HCT116 (cell line): ENCODE results near the gene PRND. TPM values are rescaled to one million over a fixed set of nuclear protein-coding genes. Genes with fewer than 3 reads are reported as not detected.

ENCODE experiments used
- ATAC-seq: fragments of 200-7000 bp; cut with Tn5 transposase; 2 replicates; pipeline ENCODE4 v1.9.1; 2020; ENCODE audit warnings: mild to moderate bottlenecking, moderate library complexity
- BruUV-seq: library from RNA; stranded (reverse); fragments of 400-500 nt; replicated peaks from 2 replicates; lab custom pipeline; 2021; lab: Mats Ljungman, UMichigan
- CTCF ChIA-PET: fragments of 300-600 bp; sonication (Branson Sonifier 250); formaldehyde crosslinking; loops from one replicate; lab custom pipeline; 2021; ENCODE audit warnings: antibody characterized with exemption; lab: Charles Lee
- POLR2A ChIA-PET: fragments of 300-600, 350-600 bp; sonication (Branson Sonifier 250); formaldehyde crosslinking; loops from one replicate; lab custom pipeline; 2021; ENCODE audit warnings: antibody characterized with exemption; lab: Charles Lee
- RAD21 ChIA-PET, 2 experiments: fragments of 300-600 bp; sonication (Branson Sonifier 250); formaldehyde crosslinking; loops; one replicate each; lab custom pipeline; 2023; ENCODE audit warnings: low total read pairs in 2 of 2; ENCODE audit not compliant: uncharacterized antibody in 2 of 2, unreplicated experiment in 2 of 2, low non-redundant PET in 1 of 2; lab: Charles Lee
- DNase-seq: peaks from one replicate; pipeline ENCODE4 v3.0.0-alpha.2; 2010; ENCODE audit warnings: low read depth, low spot score
- H2AFZ ChIP-seq: fragments of 200-600 bp; shearing (Covaris generic), sonication (generic); 2 replicates; pipeline ENCODE4 v1.6.1; 2017; ENCODE audit warnings: low read depth, mixed run types, mixed read lengths, antibody characterized with exemption, low read length; ENCODE audit not compliant: poor library complexity, severe bottlenecking
- H3K27ac ChIP-seq: 2 replicates; pipeline ENCODE4 v1.5.1; 2012; ENCODE audit warnings: low read depth, low read length
- H3K27me3 ChIP-seq: fragments of 200-600 bp; sonication (generic); 2 replicates; pipeline ENCODE4 v1.6.1; 2016; ENCODE audit warnings: mixed run types, low read length, mixed read lengths; ENCODE audit not compliant: insufficient read depth
- H3K36me3 ChIP-seq, 2 experiments: fragments of 200-500 bp in 1 of 2; fragments of 200-600 bp in 1 of 2; sonication (Bioruptor generic) in 1 of 2; sonication (generic) in 1 of 2; 2 replicates each; pipeline versions ENCODE4 v1.5.1 to v1.6.1; 2014 to 2016; ENCODE audit warnings: low read length in 2 of 2, inconsistent platforms in 1 of 2, mixed read lengths in 1 of 2, mixed run types in 1 of 2; ENCODE audit not compliant: insufficient read depth in 2 of 2, control insufficient read depth in 1 of 2
- H3K4me1 ChIP-seq, 2 experiments: fragments of 200-600 bp in 1 of 2; sonication (generic) in 1 of 2; 2 replicates each; pipeline versions ENCODE4 v1.5.1 to v1.6.1; 2012 to 2017; ENCODE audit warnings: low read length in 2 of 2, inconsistent platforms in 1 of 2, mild to moderate bottlenecking in 1 of 2, mixed read lengths in 1 of 2, mixed run types in 1 of 2, moderate library complexity in 1 of 2; ENCODE audit not compliant: insufficient read depth in 2 of 2, control insufficient read depth in 1 of 2
- H3K4me2 ChIP-seq: fragments of 200-600 bp; sonication (generic); 2 replicates; pipeline ENCODE4 v1.6.1; 2017; ENCODE audit warnings: mixed run types, low read length, mixed read lengths
- H3K4me3 ChIP-seq, 2 experiments: fragments of 200-600 bp in 1 of 2; sonication (generic) in 1 of 2; replicated peaks in 1 of 2; 2 replicates each; pipeline ENCODE4 v1.5.1; 2011 to 2016; ENCODE audit warnings: low read length in 2 of 2, control low read depth in 1 of 2, low read depth in 1 of 2, mild to moderate bottlenecking in 1 of 2, mixed read lengths in 1 of 2, mixed run types in 1 of 2
- H3K79me2 ChIP-seq: fragments of 200-600 bp; sonication (generic); 2 replicates; pipeline ENCODE4 v1.6.1; 2017; ENCODE audit warnings: mild to moderate bottlenecking, mixed run types, low read length, moderate library complexity, mixed read lengths; ENCODE audit not compliant: insufficient read depth
- H3K9ac ChIP-seq: fragments of 200-600 bp; sonication (generic); 2 replicates; pipeline ENCODE4 v1.6.1; 2016; ENCODE audit warnings: low read length, mixed read lengths
- H3K9me2 ChIP-seq: fragments of 200-600 bp; sonication (generic), shearing (Covaris generic); 2 replicates; pipeline ENCODE4 v1.6.1; 2017; ENCODE audit warnings: mixed run types, mild to moderate bottlenecking, moderate library complexity; ENCODE audit not compliant: insufficient read depth
- H3K9me3 ChIP-seq, 2 experiments: fragments of 200-500 bp in 1 of 2; fragments of 200-600 bp in 1 of 2; sonication (Bioruptor generic) in 1 of 2; sonication (generic) in 1 of 2; 2 replicates each; pipeline ENCODE4 v1.6.1; 2014 to 2017; ENCODE audit warnings: low read length in 2 of 2, mixed read lengths in 2 of 2, inconsistent platforms in 1 of 2, low read depth in 1 of 2, mild to moderate bottlenecking in 1 of 2, mixed run types in 1 of 2, moderate library complexity in 1 of 2; ENCODE audit not compliant: control insufficient read depth in 1 of 2, insufficient read depth in 1 of 2
- H4K20me1 ChIP-seq: fragments of 200-600 bp; sonication (generic), shearing (Covaris generic); 2 replicates; pipeline ENCODE4 v1.6.1; 2017; ENCODE audit warnings: mixed run types, mild to moderate bottlenecking, moderate library complexity; ENCODE audit not compliant: insufficient read depth
- ATF3 ChIP-seq: IDR thresholded peaks from 2 replicates; pipeline ENCODE4 v1.6.1; 2012
- CBX3 ChIP-seq: IDR thresholded peaks from 2 replicates; pipeline ENCODE4 v1.6.1; 2012; ENCODE audit warnings: low read depth
- CEBPB ChIP-seq: IDR thresholded peaks from 2 replicates; pipeline ENCODE4 v1.6.1; 2012; ENCODE audit warnings: low read depth
- EGR1 ChIP-seq: IDR thresholded peaks from 2 replicates; pipeline ENCODE4 v1.6.1; 2012; ENCODE audit warnings: low read depth
- ELF1 ChIP-seq: IDR thresholded peaks from 2 replicates; pipeline ENCODE4 v1.6.1; 2012; ENCODE audit warnings: low read depth, borderline replicate concordance
- EZH2 ChIP-seq: fragments of 200-600 bp; sonication (generic); IDR thresholded peaks from 2 replicates; pipeline ENCODE4 v1.6.1; 2017; ENCODE audit warnings: antibody characterized with exemption, mixed run types
- EZH2phosphoT487 ChIP-seq: fragments of 200-600 bp; IDR thresholded peaks from 2 replicates; pipeline ENCODE4 v1.6.1; 2018; ENCODE audit warnings: antibody characterized with exemption, borderline replicate concordance
- FOSL1 ChIP-seq: IDR thresholded peaks from 2 replicates; pipeline ENCODE4 v1.6.1; 2012; ENCODE audit warnings: low read depth
- JUND ChIP-seq: IDR thresholded peaks from 2 replicates; pipeline ENCODE4 v1.6.1; 2012
- MAX ChIP-seq: IDR thresholded peaks from 2 replicates; pipeline ENCODE4 v1.6.1; 2012
- POLR2A ChIP-seq: IDR thresholded peaks from 2 replicates; pipeline ENCODE4 v1.7.0; 2011; ENCODE audit warnings: borderline replicate concordance; ENCODE audit not compliant: insufficient read depth, insufficient read length; ENCODE audit errors: extremely low read depth
- POLR2AphosphoS5 ChIP-seq: IDR thresholded peaks from 2 replicates; pipeline ENCODE4 v1.6.1; 2011; ENCODE audit warnings: mild to moderate bottlenecking, low read depth, low read length, moderate library complexity
- RAD21 ChIP-seq: IDR thresholded peaks from 2 replicates; pipeline ENCODE4 v1.6.1; 2012; ENCODE audit warnings: low read depth, mild to moderate bottlenecking
- REST ChIP-seq: IDR thresholded peaks from 2 replicates; pipeline ENCODE4 v1.6.1; 2012; ENCODE audit warnings: low read depth
- SIN3A ChIP-seq: IDR thresholded peaks from 2 replicates; pipeline ENCODE4 v1.6.1; 2012; ENCODE audit warnings: low read depth
- SP1 ChIP-seq: IDR thresholded peaks from 2 replicates; pipeline ENCODE4 v1.6.1; 2012; ENCODE audit warnings: low read depth
- TCF7L2 ChIP-seq: IDR thresholded peaks from 2 replicates; pipeline ENCODE4 v1.7.0; 2011; ENCODE audit warnings: borderline replicate concordance, inconsistent platforms; ENCODE audit not compliant: insufficient read depth, insufficient read length; ENCODE audit errors: extremely low read depth
- YY1 ChIP-seq: IDR thresholded peaks from 2 replicates; pipeline ENCODE4 v1.6.1; 2011; ENCODE audit warnings: low read length, low read depth, moderate library complexity, mild to moderate bottlenecking; ENCODE audit not compliant: insufficient replicate concordance; ENCODE audit errors: extremely low read depth
- intact Hi-C: fragments of 100-400 bp; cut with micrococcal nuclease; formaldehyde crosslinking; loops from 2 replicates; pipeline ENCODE4 v1.10.0; 2022
- total RNA-seq: library from RNA; stranded (reverse); gene quantifications from one replicate; pipeline ENCODE4 v1.2.1, GENCODE V29; 2021; ENCODE audit not compliant: unreplicated experiment

The PRND gene
- total RNA-seq, 1 experiment from 2014 or later, result not detected

GRCh38 chr20:4710106-4710475 is 11.6 kb upstream of the PRND start:
- no TSS peak for BruUV-seq
- H3K79me2 ChIP-seq, result no peaks in the 10 kb centered on the region
- no peak overlapping the region for H3K9ac ChIP-seq
- RAD21 ChIA-PET, result no interaction called here
- DNase-seq, result no peak
- H3K27ac ChIP-seq, result no peak overlapping the region
- no peaks in the 10 kb centered on the region for H3K36me3 ChIP-seq
- no peaks in the 10 kb centered on the region for H4K20me1 ChIP-seq
- POLR2A ChIA-PET, result no interaction called here
- TF ChIP-seq MAX (no peak), POLR2AphosphoS5 (no peak), POLR2A (no peak)
- no peak overlapping the region for H2AFZ ChIP-seq
- H3K4me3 ChIP-seq, result no peak overlapping the region
- H3K27me3 ChIP-seq, result no peaks in the 10 kb centered on the region
- CTCF ChIA-PET, result no interaction called here
- no peaks in the 10 kb centered on the region for H3K9me2 ChIP-seq
- peaks cover 10 to 19% of the 10 kb centered on the region in 2 experiments for H3K4me1 ChIP-seq
- no peak for ATAC-seq
- intact Hi-C loops, result no loop called here
- no peaks in the 10 kb centered on the region for H3K9me3 ChIP-seq
- H3K4me2 ChIP-seq, result no peak overlapping the region

DNA sequence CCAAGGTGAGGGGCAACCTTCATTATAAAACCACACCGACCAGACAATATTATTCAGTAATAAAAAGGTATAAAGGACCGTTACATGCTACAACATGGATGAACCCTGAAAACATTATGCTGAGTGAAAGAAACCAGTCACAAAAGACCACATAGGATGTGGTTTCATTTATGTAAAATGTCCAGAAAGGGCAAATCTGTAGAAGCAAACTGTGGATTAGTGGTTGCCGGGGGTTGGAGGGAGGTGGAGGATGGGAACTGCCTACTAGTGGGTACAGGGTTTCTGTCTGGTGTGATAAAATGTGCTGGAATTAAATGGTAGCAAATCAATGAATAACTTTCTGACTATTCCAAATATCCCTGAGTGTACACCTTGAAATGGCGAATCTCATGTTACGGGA is 10.2 kb upstream of the PRND start:
- no peaks in the 10 kb centered on the region for H3K36me3 ChIP-seq
- DNase-seq, result no peak
- no TSS peak for BruUV-seq
- no peak overlapping the region for H3K9ac ChIP-seq
- no peak overlapping the region for H2AFZ ChIP-seq
- H3K4me3 ChIP-seq, result no peak overlapping the region
- H3K27me3 ChIP-seq, result no peaks in the 10 kb centered on the region
- H3K9me3 ChIP-seq, result no peaks in the 10 kb centered on the region
- no peak overlapping the region for H3K27ac ChIP-seq
- H4K20me1 ChIP-seq, result no peaks in the 10 kb centered on the region
- ChIA-PET CTCF (no interaction called here), RAD21 (no interaction called here), POLR2A (no interaction called here)
- H3K79me2 ChIP-seq, result no peaks in the 10 kb centered on the region
- ATAC-seq, result no peak
- no peaks in the 10 kb centered on the region for H3K9me2 ChIP-seq
- intact Hi-C loops, result no loop called here
- no peak for TF ChIP-seq EZH2
- TF ChIP-seq CBX3, result no peak
- no peak for TF ChIP-seq JUND
- TF ChIP-seq EZH2phosphoT487, result no peak
- no peak for TF ChIP-seq SIN3A
- no peak for TF ChIP-seq SP1
- no peak for TF ChIP-seq TCF7L2
- no peak for TF ChIP-seq POLR2AphosphoS5
- TF ChIP-seq RAD21, result no peak
- no peak for TF ChIP-seq REST
- no peak for TF ChIP-seq FOSL1
- TF ChIP-seq YY1, result no peak
- TF ChIP-seq CEBPB, result no peak
- TF ChIP-seq ATF3, result no peak
- no peak for TF ChIP-seq MAX
- TF ChIP-seq EGR1, result no peak
- TF ChIP-seq ELF1, result no peak
- no peak for TF ChIP-seq POLR2A
- TF ChIP-seq, all 23 proteins: peak for 0
- peaks cover 10 to 19% of the 10 kb centered on the region in 2 experiments for H3K4me1 ChIP-seq
- H3K4me2 ChIP-seq, result no peak overlapping the region
